ENCODE measurements around the gene DNAJB12.

DNA sequence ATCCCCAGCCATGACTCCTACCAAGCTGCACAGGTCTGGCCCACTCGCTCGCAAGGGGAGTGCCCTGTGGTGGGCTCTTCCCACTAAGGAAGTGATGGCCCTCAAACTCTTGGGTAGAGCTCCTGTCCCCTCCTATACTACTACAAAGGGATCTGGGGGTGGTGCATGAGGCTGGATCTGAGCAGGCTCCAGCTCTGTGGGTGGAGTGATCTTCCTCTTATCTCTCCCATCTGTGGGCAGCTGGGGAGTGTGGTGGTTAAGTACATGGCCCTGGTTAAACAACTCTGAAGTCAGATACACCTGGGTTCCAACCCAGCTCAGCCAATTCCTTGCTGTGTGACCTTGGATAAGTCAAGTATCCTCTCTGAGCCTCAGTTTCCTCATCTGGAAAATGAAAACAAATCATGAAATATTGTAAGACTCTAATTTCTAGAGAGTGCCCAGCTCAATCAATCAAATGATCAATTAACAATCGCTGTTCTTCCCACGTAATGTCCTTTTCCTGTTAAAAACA, 63.6 kb downstream of the DNAJB12 start:
- TF ChIP-seq CTCF (IDR thresholded peaks at IDR 0.05 in 8 of 11, conservative IDR thresholded peaks at IDR 0.05 in 3 of 11) (no peak), POLR2A (IDR thresholded peaks at IDR 0.05) (no peak), POLR2AphosphoS5 (IDR thresholded peaks at IDR 0.05) (no peak)
